LNCAP (cell line): Measurements from ENCODE around the gene C14orf119.

ENCODE experiments used
- TF ChIP-seq, protein P1 (sequence below): fragments of 450-650 bp; IDR thresholded peaks from 2 replicates; pipeline ENCODE4 v1.5.1; 2017; ENCODE audit warnings: mild to moderate bottlenecking

Gene C14orf119

DNA sequence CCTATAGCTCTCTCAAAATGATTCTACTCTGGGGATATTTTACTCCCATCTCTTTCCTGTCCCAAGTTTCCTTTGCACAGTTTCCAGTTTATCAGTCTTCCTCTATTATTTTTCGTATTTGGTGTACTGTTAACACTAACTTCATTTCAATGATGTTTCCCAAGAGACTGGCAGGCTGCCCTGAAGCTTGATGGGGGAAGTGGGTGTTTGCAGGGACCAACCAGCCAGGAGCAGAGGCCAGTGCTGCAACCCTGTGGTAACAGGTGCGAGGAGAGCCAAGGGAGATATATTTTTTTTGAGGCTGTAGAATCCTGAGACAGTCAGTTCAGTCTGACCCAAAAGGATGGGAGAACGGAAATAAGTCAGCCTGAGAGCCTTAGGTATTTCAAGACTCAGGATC is 35.6 kb downstream of the C14orf119 start:
- TF ChIP-seq, protein P1, sequence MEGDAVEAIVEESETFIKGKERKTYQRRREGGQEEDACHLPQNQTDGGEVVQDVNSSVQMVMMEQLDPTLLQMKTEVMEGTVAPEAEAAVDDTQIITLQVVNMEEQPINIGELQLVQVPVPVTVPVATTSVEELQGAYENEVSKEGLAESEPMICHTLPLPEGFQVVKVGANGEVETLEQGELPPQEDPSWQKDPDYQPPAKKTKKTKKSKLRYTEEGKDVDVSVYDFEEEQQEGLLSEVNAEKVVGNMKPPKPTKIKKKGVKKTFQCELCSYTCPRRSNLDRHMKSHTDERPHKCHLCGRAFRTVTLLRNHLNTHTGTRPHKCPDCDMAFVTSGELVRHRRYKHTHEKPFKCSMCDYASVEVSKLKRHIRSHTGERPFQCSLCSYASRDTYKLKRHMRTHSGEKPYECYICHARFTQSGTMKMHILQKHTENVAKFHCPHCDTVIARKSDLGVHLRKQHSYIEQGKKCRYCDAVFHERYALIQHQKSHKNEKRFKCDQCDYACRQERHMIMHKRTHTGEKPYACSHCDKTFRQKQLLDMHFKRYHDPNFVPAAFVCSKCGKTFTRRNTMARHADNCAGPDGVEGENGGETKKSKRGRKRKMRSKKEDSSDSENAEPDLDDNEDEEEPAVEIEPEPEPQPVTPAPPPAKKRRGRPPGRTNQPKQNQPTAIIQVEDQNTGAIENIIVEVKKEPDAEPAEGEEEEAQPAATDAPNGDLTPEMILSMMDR: no peak

DNA sequence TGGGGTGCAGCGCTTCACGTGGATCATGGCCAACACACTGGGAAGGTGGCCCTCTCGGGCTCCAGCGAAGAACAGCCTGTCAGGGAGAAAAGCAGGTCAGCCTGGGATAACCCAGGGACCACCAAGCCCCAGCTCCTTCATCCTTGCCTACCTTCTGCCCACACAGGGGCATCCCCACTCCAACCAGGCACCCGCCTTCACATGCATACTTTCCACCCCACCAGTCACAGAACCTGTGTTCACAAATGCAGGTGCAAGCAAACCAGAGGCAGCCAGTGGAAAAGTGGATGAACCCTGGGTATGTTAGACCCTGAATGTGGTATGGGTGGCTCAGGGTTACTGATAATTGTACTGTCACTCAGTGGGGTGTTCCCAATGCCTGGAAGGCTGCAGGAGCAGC is 36.2 kb downstream of the C14orf119 start:
- TF ChIP-seq, protein P1: no peak

DNA sequence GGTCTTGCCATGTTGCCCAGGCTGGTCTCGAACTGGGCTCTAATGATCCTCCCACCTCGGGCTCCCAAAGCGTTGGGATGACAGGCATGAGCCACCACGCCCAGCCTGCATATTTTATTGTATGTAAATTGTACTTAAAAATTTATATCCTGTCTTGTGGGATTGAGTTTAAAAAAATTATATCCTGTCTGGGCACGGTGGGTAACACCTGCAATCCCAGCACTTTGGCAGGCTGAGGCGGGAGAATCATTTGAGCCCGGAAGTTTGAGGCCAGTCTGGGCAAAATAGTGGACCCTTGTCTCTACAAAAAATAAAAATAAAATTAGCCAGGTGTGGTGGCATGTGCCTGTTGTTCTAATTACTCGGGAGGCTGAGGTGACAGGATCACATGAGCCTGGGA is 37.7 kb downstream of the C14orf119 start:
- TF ChIP-seq, protein P1: no peak

DNA sequence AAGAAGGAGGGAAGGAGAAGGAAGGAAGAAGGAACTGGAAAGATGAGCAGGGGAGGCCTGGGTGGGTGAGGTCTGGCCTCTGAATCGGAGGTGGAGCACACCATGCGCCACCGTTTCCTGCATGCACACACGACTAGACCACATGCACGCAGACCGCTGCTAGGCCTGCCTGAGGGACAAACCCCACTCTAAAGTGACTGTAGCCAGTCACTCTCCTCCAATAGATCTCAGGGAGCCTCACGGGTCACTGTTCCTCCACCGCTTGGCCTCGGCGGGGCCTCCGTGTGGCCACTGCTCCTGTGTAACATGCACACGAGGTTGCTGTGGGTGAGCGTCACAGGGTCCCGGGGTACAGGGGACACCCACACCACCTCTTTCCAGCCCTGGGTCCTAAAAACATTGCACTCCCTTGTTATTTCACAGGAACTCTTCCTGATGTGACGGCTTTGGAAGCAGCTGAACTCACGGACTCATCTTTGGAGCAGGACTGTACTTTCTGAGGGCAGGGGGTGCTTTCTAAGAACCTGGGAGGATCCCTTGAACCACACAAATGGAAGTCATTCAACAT is 41.3 kb downstream of the C14orf119 start:
- TF ChIP-seq, protein P1: no peak

DNA sequence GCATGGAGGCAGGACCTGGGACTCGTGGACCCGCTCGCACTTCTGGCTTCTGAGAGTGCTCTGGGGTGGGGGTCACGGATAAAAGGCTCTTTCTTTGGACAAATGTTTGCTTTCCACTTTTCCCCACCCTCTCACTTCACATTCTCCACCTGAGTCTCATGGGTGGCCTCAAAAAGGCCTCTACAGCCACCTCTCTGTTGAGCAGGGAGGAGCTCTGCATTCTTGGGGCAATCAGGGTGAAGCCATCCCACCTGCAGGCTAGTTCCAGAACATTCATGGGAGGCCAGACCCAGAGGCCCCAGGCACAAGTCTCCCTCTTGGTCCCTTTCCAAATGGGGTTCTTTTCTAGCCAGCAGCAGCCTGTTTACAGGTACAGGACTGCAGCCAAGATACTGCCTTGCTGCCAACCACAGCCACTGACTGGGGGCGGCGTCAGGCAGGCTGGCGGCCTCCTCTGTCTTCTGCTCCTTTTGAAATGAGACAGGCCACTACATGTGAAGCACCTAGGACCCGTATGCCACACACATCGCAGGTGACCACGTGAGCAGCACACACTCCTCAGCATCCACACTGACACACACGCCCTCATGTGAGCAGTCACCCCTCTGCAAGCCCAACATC is 42.0 kb downstream of the C14orf119 start:
- TF ChIP-seq, protein P1: no peak

DNA sequence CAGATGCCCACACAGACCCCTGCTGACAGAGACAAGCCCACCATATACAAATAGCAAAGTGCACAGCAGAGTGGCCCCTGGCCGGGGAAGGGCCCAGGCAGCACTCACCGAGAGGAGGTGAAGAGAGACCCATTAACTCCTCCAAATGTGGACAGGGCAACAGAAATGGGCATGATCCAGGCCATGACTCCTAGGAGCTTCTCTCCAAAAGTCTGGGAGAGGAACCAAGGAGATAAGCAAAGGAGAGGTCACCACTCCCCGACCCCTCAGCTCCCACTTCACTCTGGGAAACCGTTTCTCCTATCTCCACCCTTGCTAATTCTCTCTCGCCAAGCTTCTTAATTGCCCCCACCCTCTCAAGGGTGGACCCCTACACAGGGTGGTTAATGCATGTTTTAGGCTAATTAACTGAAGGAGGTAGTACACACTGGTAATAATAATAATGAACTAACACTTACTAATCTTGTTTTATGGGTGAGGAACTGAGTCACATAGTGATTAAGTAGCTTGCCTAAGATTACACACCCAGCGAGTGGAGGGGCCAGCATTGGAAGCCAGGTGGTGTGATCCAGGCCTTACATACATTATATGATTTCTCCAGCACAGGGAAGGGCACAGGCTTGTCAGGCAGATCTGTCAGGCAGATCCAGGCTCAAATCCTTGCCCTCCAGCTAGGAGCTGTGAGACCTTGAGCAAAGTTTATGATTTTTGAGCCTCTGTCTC is 42.7 kb downstream of the C14orf119 start:
- TF ChIP-seq, protein P1: no peak

DNA sequence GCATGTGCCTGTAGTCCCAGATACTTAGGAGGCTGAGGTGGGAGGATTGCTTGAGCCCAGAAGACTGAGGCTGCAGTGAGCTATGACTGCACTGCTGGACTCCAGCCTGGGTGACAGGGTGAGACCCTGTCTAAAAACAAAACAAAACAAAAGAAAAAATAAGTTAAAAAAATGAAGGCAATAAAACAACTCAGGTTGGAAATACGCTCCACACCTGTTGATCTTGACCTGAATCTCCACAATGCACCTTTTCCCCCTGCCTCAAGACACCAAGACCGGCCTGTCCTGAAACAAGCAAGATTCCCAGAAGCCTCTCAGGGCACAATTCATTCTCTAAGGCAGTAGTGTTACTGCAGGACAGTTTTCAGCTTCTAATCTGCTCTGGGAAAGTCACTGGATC is 44.6 kb downstream of the C14orf119 start:
- TF ChIP-seq, protein P1: no peak
